Thyroid gland (tissue), 4 donors: ENCODE results near the gene TRPC4.

Experiments
- CTCF ChIP-seq, 6 experiments: fragments of 200-600 bp in 3 of 6; fragments of 450-650 bp in 3 of 6; sonication (generic) in 3 of 6; IDR thresholded peaks; one replicate each; pipeline ENCODE4 v1.5.1; 2016 to 2019; ENCODE audit warnings: antibody characterized with exemption in 6 of 6, mild to moderate bottlenecking in 2 of 6, inconsistent platforms in 1 of 6, moderate library complexity in 1 of 6
- POLR2A ChIP-seq, 2 donors: fragments of 450-650 bp; IDR thresholded peaks; one replicate each; pipeline ENCODE4 v1.6.1; 2017; ENCODE audit warnings: antibody characterized with exemption in 2 of 2, mild to moderate bottlenecking in 2 of 2, moderate library complexity in 1 of 2

- TF ChIP-seq CTCF (IDR thresholded peaks at IDR 0.05), result no peak
- no peak for TF ChIP-seq POLR2A (IDR thresholded peaks at IDR 0.05)
These were observed 153.0 kb downstream of the TRPC4 start for GRCh38 chr13:37716420-37717195.
